ENCODE results near the gene LIN52.

DNA sequence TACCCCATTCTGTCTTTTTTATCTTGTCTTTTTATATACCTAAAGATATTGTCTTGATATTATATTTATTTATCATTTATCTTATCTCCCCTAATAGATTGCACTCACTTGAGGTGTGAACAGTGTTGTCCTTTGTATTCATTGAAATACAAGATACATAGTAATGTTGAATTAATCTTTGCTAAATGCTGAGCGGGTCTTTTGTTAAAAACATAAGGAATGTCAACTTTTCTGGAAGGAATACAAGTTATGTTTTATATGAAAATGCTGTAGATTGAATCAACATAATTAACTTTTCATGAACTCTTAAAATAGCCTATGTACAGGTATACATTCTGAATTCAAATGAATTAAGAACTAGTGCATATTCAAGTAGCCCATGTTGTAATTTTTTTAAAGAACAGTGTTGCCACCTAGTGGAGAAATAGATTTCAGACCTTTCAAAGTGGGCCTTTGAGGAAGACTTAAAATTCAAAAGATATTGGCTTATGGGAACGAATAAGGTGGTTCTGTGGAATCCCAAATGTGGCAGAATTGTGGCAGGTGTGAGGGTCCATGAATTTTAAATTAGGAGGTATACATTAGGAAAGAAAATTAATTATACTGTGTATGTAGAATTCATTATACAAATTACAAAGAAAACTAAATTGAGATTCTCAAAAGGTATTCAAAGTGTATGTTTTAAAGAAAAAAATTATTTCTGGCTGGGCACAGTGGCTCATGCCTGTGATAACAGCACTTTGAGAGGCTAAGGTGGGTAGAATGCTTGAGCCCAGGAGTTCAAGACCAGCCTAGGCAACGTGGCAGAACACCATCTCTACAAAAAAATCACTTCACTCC lies 46.5 kb upstream of the LIN52 start:
- TF ChIP-seq, protein P1, sequence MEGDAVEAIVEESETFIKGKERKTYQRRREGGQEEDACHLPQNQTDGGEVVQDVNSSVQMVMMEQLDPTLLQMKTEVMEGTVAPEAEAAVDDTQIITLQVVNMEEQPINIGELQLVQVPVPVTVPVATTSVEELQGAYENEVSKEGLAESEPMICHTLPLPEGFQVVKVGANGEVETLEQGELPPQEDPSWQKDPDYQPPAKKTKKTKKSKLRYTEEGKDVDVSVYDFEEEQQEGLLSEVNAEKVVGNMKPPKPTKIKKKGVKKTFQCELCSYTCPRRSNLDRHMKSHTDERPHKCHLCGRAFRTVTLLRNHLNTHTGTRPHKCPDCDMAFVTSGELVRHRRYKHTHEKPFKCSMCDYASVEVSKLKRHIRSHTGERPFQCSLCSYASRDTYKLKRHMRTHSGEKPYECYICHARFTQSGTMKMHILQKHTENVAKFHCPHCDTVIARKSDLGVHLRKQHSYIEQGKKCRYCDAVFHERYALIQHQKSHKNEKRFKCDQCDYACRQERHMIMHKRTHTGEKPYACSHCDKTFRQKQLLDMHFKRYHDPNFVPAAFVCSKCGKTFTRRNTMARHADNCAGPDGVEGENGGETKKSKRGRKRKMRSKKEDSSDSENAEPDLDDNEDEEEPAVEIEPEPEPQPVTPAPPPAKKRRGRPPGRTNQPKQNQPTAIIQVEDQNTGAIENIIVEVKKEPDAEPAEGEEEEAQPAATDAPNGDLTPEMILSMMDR (IDR thresholded peaks at IDR 0.05; ENCODE audit: borderline replicate concordance, extremely low read depth, low read length, poor library complexity, severe bottlenecking) = peak; percentile 81
- TF ChIP-seq EZH2 (IDR thresholded peaks at IDR 0.05; ENCODE audit: borderline replicate concordance, low read depth, low read length, severe bottlenecking) = no peak

All from DND-41 (cell line).